ENCODE results near the gene CCDC122.

CCDC122 gene

GRCh38 chr13:43802511-43802910 is 77.0 kb downstream of the CCDC122 start:
- no peak for DNase-seq (ENCODE audit: low read depth, low spot score)

DNA sequence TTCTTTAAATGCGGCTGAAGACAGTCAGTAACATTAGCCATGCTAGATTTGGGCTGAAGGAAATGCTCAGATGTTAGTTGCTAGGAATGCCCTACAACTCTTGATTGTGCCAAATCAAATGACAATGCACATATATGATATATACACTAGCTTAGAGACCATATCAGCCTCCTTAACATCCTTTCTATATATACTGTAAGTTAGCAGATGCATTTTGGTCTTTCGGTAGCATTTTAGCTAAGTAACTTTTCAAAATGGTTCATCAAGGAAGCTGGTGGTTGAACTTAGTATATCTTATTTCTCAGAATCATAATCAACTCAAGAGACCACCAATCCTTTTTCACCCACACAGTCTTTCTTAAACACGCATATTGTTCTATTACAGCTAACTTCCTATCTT is 78.7 kb downstream of the CCDC122 start:
- DNase-seq (ENCODE audit: low read depth, low spot score), result no peak

DNA sequence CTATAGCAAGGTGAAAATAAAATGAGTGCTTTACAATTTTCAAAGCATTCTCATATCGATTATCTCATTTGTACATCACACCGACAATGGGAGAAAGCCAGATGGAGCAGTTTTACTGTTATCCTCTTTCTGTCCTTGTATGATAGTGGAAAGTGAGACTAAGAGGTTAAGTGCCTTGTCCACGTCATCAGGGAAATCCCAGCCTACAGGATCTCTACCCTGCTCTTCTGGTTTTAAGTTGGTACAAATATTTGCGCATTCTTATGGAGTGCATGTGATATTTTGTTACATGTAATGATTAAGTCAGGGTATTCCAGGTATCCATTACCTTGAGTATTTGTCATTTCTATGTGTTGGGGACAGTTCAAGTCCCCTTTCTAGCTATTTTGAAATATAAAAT is 80.3 kb downstream of the CCDC122 start:
- DNase-seq (ENCODE audit: low read depth, low spot score), result no peak

GRCh38 chr13:43797869-43798268 is 81.7 kb downstream of the CCDC122 start:
- DNase-seq (ENCODE audit: low read depth, low spot score), result no peak

DNA sequence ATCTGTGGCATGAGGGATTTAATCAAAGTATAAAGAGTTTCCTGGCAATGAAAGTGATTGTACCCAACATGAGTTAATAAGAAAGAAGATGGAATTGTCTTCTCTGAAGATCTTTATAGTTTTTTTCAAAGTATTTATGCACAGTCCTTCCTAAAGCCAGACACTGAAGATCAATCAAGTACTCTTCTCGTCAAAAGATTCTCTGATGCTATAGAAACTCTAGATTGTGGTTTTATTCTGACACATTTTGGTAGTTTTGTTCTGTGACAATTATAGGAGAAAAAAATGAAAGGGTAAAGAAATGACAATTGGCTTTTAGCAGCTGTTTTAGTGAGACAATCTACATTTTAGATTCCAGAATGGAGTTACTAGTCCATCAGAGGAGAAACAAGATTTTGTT is 82.4 kb downstream of the CCDC122 start:
- no peak for DNase-seq (ENCODE audit: low read depth, low spot score)

GRCh38 chr13:43794416-43794815 is 85.1 kb downstream of the CCDC122 start:
- DNase-seq (ENCODE audit: low read depth, low spot score), result no peak

DNA sequence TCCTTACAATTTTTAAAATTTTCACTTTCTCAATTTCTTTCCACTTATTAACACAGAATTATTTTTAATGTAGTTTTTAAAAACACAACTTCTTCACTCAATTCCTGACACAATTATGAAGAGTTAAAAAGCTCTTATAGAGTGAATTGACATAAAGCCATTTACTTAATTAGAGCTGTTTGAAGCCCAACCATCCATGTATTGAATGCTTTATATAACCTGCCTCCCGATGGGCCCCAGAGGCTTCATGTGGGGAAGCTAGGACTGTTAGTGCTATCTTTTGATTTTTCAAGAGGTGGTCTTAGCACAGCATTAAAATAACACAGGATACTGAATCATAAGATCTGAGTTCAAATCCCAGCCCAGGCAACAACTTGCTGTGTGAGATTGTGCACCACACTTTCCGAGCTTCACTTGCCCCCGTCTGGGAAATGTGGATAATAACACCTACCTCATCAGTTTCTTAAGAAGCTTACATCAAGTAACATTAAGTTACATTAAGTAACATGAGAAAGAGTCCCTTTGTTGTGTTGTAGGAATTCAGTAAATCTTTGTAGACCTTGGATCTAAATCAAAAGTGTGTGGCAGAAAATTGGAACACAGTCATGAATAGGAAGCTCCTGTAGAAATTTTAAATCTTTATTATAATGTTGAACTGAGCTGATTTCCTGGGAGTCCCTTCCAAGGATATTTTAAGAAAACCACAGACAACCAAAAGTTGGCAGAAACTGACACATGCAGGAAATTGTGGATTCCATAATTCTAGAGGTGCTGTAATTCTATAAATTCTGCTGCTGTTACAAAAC is 87.3 kb downstream of the CCDC122 start:
- DNase-seq (ENCODE audit: low read depth, low spot score), result no peak

GRCh38 chr13:43787997-43788396 is 91.5 kb downstream of the CCDC122 start:
- no peak for DNase-seq (ENCODE audit: low read depth, low spot score)

GRCh38 chr13:43787518-43787891 is 92.0 kb downstream of the CCDC122 start:
- no peak for DNase-seq (ENCODE audit: low read depth, low spot score)

DNA sequence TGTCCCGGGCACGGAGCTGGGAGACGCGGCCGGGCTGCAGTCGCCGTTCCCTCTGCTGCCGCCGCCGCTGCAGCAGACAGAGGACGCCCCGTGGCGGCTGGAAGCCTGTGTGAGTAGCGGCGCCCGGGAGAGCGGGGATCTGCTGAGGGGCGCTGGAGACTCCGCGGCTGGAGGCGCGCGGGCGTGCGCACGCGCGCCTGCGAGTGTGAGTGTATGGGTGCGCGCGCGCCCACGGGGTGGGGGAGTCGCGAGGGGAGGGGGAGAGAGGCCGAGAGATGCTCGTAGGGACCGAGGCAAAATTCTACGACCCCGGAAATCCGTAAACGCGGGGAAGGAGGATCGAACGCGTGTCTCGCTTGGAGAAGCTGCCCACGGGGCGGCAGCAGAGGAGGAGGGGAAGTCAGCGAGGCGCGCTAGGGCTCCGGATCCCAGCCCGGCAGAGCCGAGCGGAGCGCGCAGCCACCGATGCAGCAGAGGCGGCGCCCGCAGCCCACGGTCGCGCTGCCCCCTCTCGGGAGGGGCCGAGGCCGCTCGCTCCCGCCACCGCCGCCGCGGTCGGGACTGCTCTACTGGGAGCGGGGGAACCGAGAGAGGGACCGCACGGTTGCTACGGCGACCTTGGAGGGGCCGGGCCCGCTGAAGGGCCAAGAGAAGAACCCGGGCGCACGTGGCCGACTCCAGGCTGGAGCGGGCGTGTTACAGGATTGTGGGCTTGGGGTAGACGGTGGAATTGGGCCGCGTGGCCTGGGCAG is 92.6 kb downstream of the CCDC122 start, which contains the start of gene ENOX1:
Gene ENOX1 (minus strand): TSS at position 207 of the 752 bp plus-strand sequence.
- DNase-seq (ENCODE audit: low read depth, low spot score), result no peak

DNA sequence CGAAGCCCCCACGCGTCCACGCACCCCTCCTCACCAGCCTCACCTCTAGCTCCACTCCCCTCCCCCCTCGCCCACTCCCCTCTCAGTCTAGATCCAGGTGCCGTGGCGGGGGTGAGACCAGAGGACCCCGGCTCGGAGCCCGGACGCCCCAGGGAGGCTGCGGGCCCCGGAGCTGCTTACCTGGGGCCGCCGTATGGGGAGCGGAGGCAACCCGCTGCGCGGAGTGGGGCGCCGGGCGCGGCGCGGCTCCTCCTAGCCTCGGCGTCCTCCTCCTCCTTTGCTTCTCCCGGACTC is 93.1 kb downstream of the CCDC122 start:
- DNase-seq (ENCODE audit: low read depth, low spot score), result no peak

All from activated CD4-positive, CD25-positive, alpha-beta regulatory T cell treated with anti-CD3 and anti-CD28 coated beads, Interleukin-2, amount 50 U/mL, for 16 hours (primary cell).